Esophagus muscularis mucosa (tissue), 4 donors: ENCODE data around the gene DEFB125. TPM values are rescaled to one million over a fixed set of nuclear protein-coding genes. Genes with fewer than 3 reads are reported as not detected.
"Not testable (repeated sequence)": the region's sequence is repeated elsewhere in the genome, so short reads cannot be mapped to it uniquely, and the experiment has no call there.

Source experiments
- DNase-seq: peaks from one replicate; pipeline ENCODE4 v3.0.0-alpha.2; 2017; ENCODE audit errors: extremely low spot score
- H3K27ac ChIP-seq, 4 donors: fragments of 200-600 bp; sonication (generic); replicated peaks in 1 of 4; 1 replicate in 3 of 4; 2 replicates in 1 of 4; pipeline ENCODE4 v1.5.1; 2016 to 2019; ENCODE audit warnings: mild to moderate bottlenecking in 1 of 4
- H3K27me3 ChIP-seq, 4 donors: fragments of 200-600 bp; sonication (generic); one replicate each; pipeline versions ENCODE4 v1.5.1 to v1.6.0; 2016 to 2019
- H3K36me3 ChIP-seq, 4 donors: fragments of 200-600 bp; sonication (generic); one replicate each; pipeline ENCODE4 v1.5.1; 2016 to 2019
- H3K4me1 ChIP-seq, 4 donors: fragments of 200-600 bp; sonication (generic); one replicate each; pipeline ENCODE4 v1.5.1; 2016 to 2019
- H3K4me3 ChIP-seq, 4 donors: fragments of 200-600 bp; sonication (generic); 1 replicate in 2 of 4; 2 replicates in 2 of 4; pipeline ENCODE4 v1.5.1; 2016 to 2019; ENCODE audit warnings: mild to moderate bottlenecking in 4 of 4, moderate library complexity in 1 of 4
- H3K9me3 ChIP-seq, 4 donors: fragments of 200-600 bp; sonication (generic); 1 replicate in 3 of 4; 2 replicates in 1 of 4; pipeline ENCODE4 v1.5.1; 2016 to 2019
- CTCF ChIP-seq, 3 experiments: fragments of 200-600 bp in 2 of 3; fragments of 450-650 bp in 1 of 3; sonication (generic) in 2 of 3; IDR thresholded peaks; one replicate each; pipeline ENCODE4 v1.5.1; 2017 to 2019; ENCODE audit warnings: antibody characterized with exemption in 3 of 3, mild to moderate bottlenecking in 2 of 3, moderate library complexity in 1 of 3
- EP300 ChIP-seq: sonication (generic); formaldehyde crosslinking; IDR thresholded peaks from one replicate; pipeline ENCODE4 v1.6.1; 2017; ENCODE audit warnings: antibody characterized with exemption
- POLR2A ChIP-seq: fragments of 450-650 bp; IDR thresholded peaks from one replicate; pipeline ENCODE4 v1.6.1; 2017; ENCODE audit warnings: antibody characterized with exemption, moderate library complexity, mild to moderate bottlenecking, low read depth
- POLR2AphosphoS5 ChIP-seq, 2 donors: sonication (generic); formaldehyde crosslinking; IDR thresholded peaks; one replicate each; pipeline ENCODE4 v1.6.1; 2017; ENCODE audit warnings: antibody characterized with exemption in 2 of 2
- WGBS: methylation state at CpG from one replicate; pipeline ENCODE4 v1.1.5; 2018; 5-methylcytosine and 5-hydroxymethylcytosine counted together
- intact Hi-C: fragments of 100-400 bp; cut with DNase I; formaldehyde crosslinking; loops from one replicate; pipeline ENCODE4 v1.15.1; 2023
- total RNA-seq, 4 donors: library from RNA; depleted of rRNA; stranded (reverse); fragments of >200 nt; gene quantifications; one replicate each; pipeline versions ENCODE4 v1.1.0 to v1.2.1, GENCODE V29; 2016

Gene DEFB125
- total RNA-seq, 4 donors from 2014 or later: not detected

GRCh38 chr20:78338-78737, 9.1 kb upstream of the DEFB125 start:
- no peak for TF ChIP-seq POLR2A
- no peak for TF ChIP-seq EP300
- TF ChIP-seq CTCF (IDR thresholded peaks at IDR 0.05): no peak
- no peak for TF ChIP-seq POLR2AphosphoS5 (IDR thresholded peaks at IDR 0.05)
- no peak for DNase-seq
- intact Hi-C loops: no loop called here

GRCh38 chr20:79565-79964, 7.9 kb upstream of the DEFB125 start:
- WGBS: 33% methylated on average over 1 of the region's 4 CpGs
- DNase-seq: no peak
- Histone ChIP-seq H3K4me3 (no peak overlapping the region), H3K36me3 (no peaks in the 10 kb centered on the region), H3K27ac (no peak overlapping the region), H3K27me3 (peaks cover 0 to 16% (median 0%) of the 10 kb centered on the region in 4 donors), H3K9me3 (peaks cover 0 to 19% (median 10%) of the 10 kb centered on the region in 4 donors), H3K4me1 (no peaks in the 10 kb centered on the region)
- TF ChIP-seq EP300: no peak
- no peak for TF ChIP-seq CTCF (IDR thresholded peaks at IDR 0.05)
- TF ChIP-seq POLR2AphosphoS5 (IDR thresholded peaks at IDR 0.05): no peak
- TF ChIP-seq POLR2A: no peak
- intact Hi-C loops: no loop called here

More at GRCh38 chr20:78338-78737, 9.1 kb upstream of the DEFB125 start:
- Histone ChIP-seq H3K36me3 (no peaks in the 10 kb centered on the region), H3K27me3 (peaks cover 0 to 17% (median 0%) of the 10 kb centered on the region in 4 donors), H3K4me1 (no peaks in the 10 kb centered on the region), H3K9me3 (peaks cover 0 to 24% (median 12%) of the 10 kb centered on the region in 4 donors), H3K27ac (no peak overlapping the region), H3K4me3 (no peak overlapping the region)

GRCh38 chr20:90651-91050, 3.2 kb downstream of the DEFB125 start:
- intact Hi-C loops: no loop called here

GRCh38 chr20:93641-94040, 6.2 kb downstream of the DEFB125 start:
- Histone ChIP-seq H3K4me1 (no peaks in the 10 kb centered on the region), H3K27ac (no peak overlapping the region), H3K9me3 (peaks cover 0 to 18% (median 12%) of the 10 kb centered on the region in 4 donors), H3K36me3 (no peaks in the 10 kb centered on the region), H3K4me3 (no peak overlapping the region), H3K27me3 (peaks cover 0 to 32% (median 0%) of the 10 kb centered on the region in 4 donors)
- no peak for DNase-seq
- intact Hi-C loops: no loop called here
- TF ChIP-seq CTCF (IDR thresholded peaks at IDR 0.05): no peak
- TF ChIP-seq EP300: no peak
- TF ChIP-seq POLR2A: no peak
- TF ChIP-seq POLR2AphosphoS5 (IDR thresholded peaks at IDR 0.05): no peak

More at GRCh38 chr20:90651-91050, 3.2 kb downstream of the DEFB125 start:
- DNase-seq: no peak
- TF ChIP-seq POLR2A (no peak), EP300 (no peak), POLR2AphosphoS5 (IDR thresholded peaks at IDR 0.05) (no peak), CTCF (IDR thresholded peaks at IDR 0.05) (no peak)
- no peak overlapping the region for H3K4me3 ChIP-seq
- no peaks in the 10 kb centered on the region for H3K36me3 ChIP-seq
- peaks cover 0 to 46% (median 0%) of the 10 kb centered on the region in 4 donors for H3K27me3 ChIP-seq
- H3K27ac ChIP-seq: no peak overlapping the region
- peaks cover 0 to 21% (median 15%) of the 10 kb centered on the region in 4 donors for H3K9me3 ChIP-seq
- H3K4me1 ChIP-seq: no peaks in the 10 kb centered on the region

GRCh38 chr20:95215-95614, 7.7 kb downstream of the DEFB125 start:
- TF ChIP-seq POLR2AphosphoS5 (IDR thresholded peaks at IDR 0.05) (no peak), CTCF (IDR thresholded peaks at IDR 0.05) (no peak), EP300 (no peak)
- H3K27ac ChIP-seq: no peak overlapping the region
- no peak for DNase-seq
- H3K36me3 ChIP-seq: no peaks in the 10 kb centered on the region
- peaks cover 0 to 31% (median 0%) of the 10 kb centered on the region in 4 donors for H3K27me3 ChIP-seq
- WGBS: 85% methylated on average over 4 of the region's 4 CpGs
- intact Hi-C loops: no loop called here
- peaks cover 0 to 18% (median 12%) of the 10 kb centered on the region in 4 donors for H3K9me3 ChIP-seq
- no peaks in the 10 kb centered on the region for H3K4me1 ChIP-seq
- H3K4me3 ChIP-seq: no peak overlapping the region

GRCh38 chr20:97691-98090, 10.2 kb downstream of the DEFB125 start:
- H3K4me3 ChIP-seq, intact Hi-C loops, H3K4me1 ChIP-seq, H3K27ac ChIP-seq, H3K36me3 ChIP-seq, DNase-seq: not testable (repeated sequence)
- WGBS: 67% methylated on average over 5 of the region's 5 CpGs
- Histone ChIP-seq H3K9me3 (peaks cover 0 to 18% (median 12%) of the 10 kb centered on the region in 4 donors), H3K27me3 (peaks cover 0 to 18% (median 0%) of the 10 kb centered on the region in 4 donors)
